ENCODE results near the gene TMEM198.

GRCh38 chr2:219537657-219538488 lies 6.0 kb upstream of the TMEM198 start:
- TF ChIP-seq POLR2A (IDR thresholded peaks at IDR 0.05; ENCODE audit: low read depth, low read length) (no peak), PAX5 (IDR thresholded peaks at IDR 0.05; ENCODE audit: insufficient read depth, low read length, severe bottlenecking) (no peak), POLR2AphosphoS5 (IDR thresholded peaks at IDR 0.05; ENCODE audit: low read depth, low read length) (no peak)

Measured in GM12891 (cell line).